Panc1 (cell line): ENCODE measurements around the gene SYT14. TPM values are rescaled to one million over a fixed set of nuclear protein-coding genes. Genes with fewer than 3 reads are reported as not detected.
"Not testable (repeated sequence)": the region's sequence is repeated elsewhere in the genome, so short reads cannot be mapped to it uniquely, and the experiment has no call there.

Experiments used
- ATAC-seq: fragments of 200-7000 bp; cut with Tn5 transposase; 2 replicates; pipeline ENCODE4 v1.9.1; 2020; ENCODE audit warnings: mild to moderate bottlenecking, moderate library complexity
- Bru-seq: library from RNA; stranded (reverse); fragments of 400-500 nt; gene quantifications from one replicate; lab custom pipeline; 2021; lab: Mats Ljungman, UMichigan
- BruChase-seq, 2 experiments: library from RNA; stranded (reverse); fragments of 400-500 nt; gene quantifications; one replicate each; lab custom pipeline; 2021; lab: Mats Ljungman, UMichigan
- BruUV-seq: library from RNA; stranded (reverse); fragments of 400-500 nt; replicated peaks from 2 replicates; lab custom pipeline; 2021; lab: Mats Ljungman, UMichigan
- CTCF ChIA-PET: fragments of 300-600 bp; sonication (Branson Sonifier 250); formaldehyde crosslinking; loops from one replicate; lab custom pipeline; 2022; ENCODE audit warnings: antibody characterized with exemption; lab: Charles Lee
- POLR2A ChIA-PET: fragments of 300-600 bp; sonication (Branson Sonifier 250); formaldehyde crosslinking; loops from one replicate; lab custom pipeline; 2022; ENCODE audit warnings: antibody characterized with exemption; lab: Charles Lee
- DNase-seq: peaks from one replicate; pipeline ENCODE4 v3.0.0-alpha.2; 2010; ENCODE audit warnings: low read depth, low spot score
- H3K27ac ChIP-seq: 2 replicates; pipeline ENCODE4 v1.5.1; 2011; ENCODE audit warnings: mild to moderate bottlenecking, low read length, inconsistent platforms
- H3K27me3 ChIP-seq: fragments of 200-500 bp; sonication (Bioruptor generic); 2 replicates; pipeline ENCODE4 v1.6.0; 2014; ENCODE audit warnings: low read length, inconsistent platforms; ENCODE audit not compliant: control insufficient read depth, insufficient read depth
- H3K36me3 ChIP-seq: fragments of 200-500 bp; sonication (Bioruptor generic); 2 replicates; pipeline ENCODE4 v1.5.1; 2014; ENCODE audit warnings: inconsistent platforms, mild to moderate bottlenecking, low read length, moderate library complexity; ENCODE audit not compliant: control insufficient read depth, insufficient read depth
- H3K4me1 ChIP-seq: 2 replicates; pipeline ENCODE4 v1.5.1; 2011; ENCODE audit warnings: inconsistent platforms, mild to moderate bottlenecking, low read length, moderate library complexity; ENCODE audit not compliant: control insufficient read depth, insufficient read depth
- H3K4me3 ChIP-seq, 2 experiments: 2 replicates each; pipeline ENCODE4 v1.5.1; 2011 to 2012; ENCODE audit warnings: low read depth in 2 of 2, low read length in 2 of 2, mild to moderate bottlenecking in 2 of 2, inconsistent platforms in 1 of 2, moderate library complexity in 1 of 2
- H3K9me3 ChIP-seq: fragments of 200-500 bp; sonication (Bioruptor generic); 2 replicates; pipeline ENCODE4 v1.5.1; 2014; ENCODE audit warnings: low read depth, mild to moderate bottlenecking, inconsistent platforms, low read length, moderate library complexity; ENCODE audit not compliant: control insufficient read depth, insufficient read depth
- CTCF ChIP-seq: fragments of 450-650 bp; IDR thresholded peaks from 2 replicates; pipeline ENCODE4 v1.5.1; 2017; ENCODE audit warnings: mild to moderate bottlenecking
- POLR2AphosphoS5 ChIP-seq: IDR thresholded peaks from 2 replicates; pipeline ENCODE4 v1.6.1; 2012; ENCODE audit warnings: mild to moderate bottlenecking, low read depth, low read length, moderate library complexity
- REST ChIP-seq, 2 experiments: IDR thresholded peaks; 2 replicates each; pipeline ENCODE4 v1.6.1; 2011 to 2012; ENCODE audit warnings: low read depth in 2 of 2, control low read depth in 1 of 2, low read length in 1 of 2, mild to moderate bottlenecking in 1 of 2, moderate library complexity in 1 of 2; ENCODE audit not compliant: insufficient read depth in 1 of 2
- SIN3A ChIP-seq: IDR thresholded peaks from 2 replicates; pipeline ENCODE4 v1.6.1; 2012; ENCODE audit warnings: low read depth, mild to moderate bottlenecking, low read length, moderate library complexity, borderline replicate concordance; ENCODE audit not compliant: insufficient read depth
- TCF7L2 ChIP-seq: IDR thresholded peaks from 2 replicates; pipeline ENCODE4 v1.6.1; 2011; ENCODE audit warnings: mild to moderate bottlenecking, low read depth, low read length, inconsistent platforms
- in situ Hi-C: cut with HindIII; loops from 2 replicates; pipeline ENCODE4 v1.10.0; 2016; ENCODE audit warnings: low sequenced_read_pairs, low pct_unique_long_range_greater_than_20kb
- intact Hi-C: fragments of 100-400 bp; cut with micrococcal nuclease; formaldehyde crosslinking; loops from one replicate; pipeline ENCODE4 v1.10.0; 2022; ENCODE audit not compliant: unreplicated experiment
- long read RNA-seq: library from polyadenylated mRNA; unstranded; transcript quantifications from one replicate; pipeline ENCODE4 v2.0.0, GENCODE V29; 2021; ENCODE audit not compliant: unreplicated experiment
- polyA plus RNA-seq: library from polyadenylated mRNA; unstranded; fragments of >200 nt; gene quantifications from one replicate; pipeline ENCODE4 v1.2.1, GENCODE V29; 2012; ENCODE audit warnings: missing spikeins; ENCODE audit not compliant: insufficient read length
- total RNA-seq: library from RNA; stranded (reverse); gene quantifications from one replicate; pipeline ENCODE4 v1.2.1, GENCODE V29; 2021; ENCODE audit not compliant: unreplicated experiment

Gene SYT14
- total RNA-seq (not detected), Bru-seq, nascent RNA (percentile 2 among the genes with signal in this experiment), BruChase-seq, experiment 1, labeled RNA remaining after a 2-hour chase (percentile 2 among the genes with signal in this experiment), BruChase-seq, experiment 2, labeled RNA remaining after a 6-hour chase (percentile 2 among the genes with signal in this experiment)
- not detected for polyA plus RNA-seq
- long read RNA-seq, result 0 reads

- DNase-seq (no peak), ATAC-seq (no peak)
- BruUV-seq, result no TSS peak
- in situ Hi-C loops, result no loop called here
- H3K36me3 ChIP-seq, result no peaks in the 10 kb centered on the region
- H3K4me1 ChIP-seq, result no peaks in the 10 kb centered on the region
- H3K27me3 ChIP-seq, result peaks cover 5% of the 10 kb centered on the region
- ChIA-PET POLR2A (no interaction called here), CTCF (interaction anchor here (0.7 kb wide), 1 partner anchor 9 kb away, joined by 4 read pairs; no protein-coding TSS in a partner anchor)
- intact Hi-C loops, result no loop called here
- peak within 1 kb of the TSS; percentile 26 to 41; a peak in 2 of 4 replicates for H3K4me3 ChIP-seq
- H3K27ac ChIP-seq, result no peak within 1 kb of the TSS
- TF ChIP-seq REST (IDR thresholded peaks at IDR 0.05; ENCODE audit: insufficient read depth in 1 of 2, low read depth in 2 of 2, low read length in 1 of 2), result no peak
- no peak for TF ChIP-seq TCF7L2
- no peak for TF ChIP-seq CTCF
- TF ChIP-seq POLR2AphosphoS5, result no peak
- no peak for TF ChIP-seq SIN3A
- H3K9me3 ChIP-seq, result no peaks in the 10 kb centered on the region
Measured at GRCh38 chr1:209937996-209938959, at the start of gene SYT14. Gene SYT14, plus strand, starts transcription at chr1:209938217. Its CDS starts 48 bp downstream, at chr1:209938265.

- in situ Hi-C loops, H3K36me3 ChIP-seq, H3K9me3 ChIP-seq, H3K4me3 ChIP-seq, DNase-seq, H3K27ac ChIP-seq, intact Hi-C loops, POLR2A ChIA-PET, CTCF ChIA-PET, H3K27me3 ChIP-seq, ATAC-seq, BruUV-seq, H3K4me1 ChIP-seq: not testable (repeated sequence)
Measured at GRCh38 chr1:209888291-209889076, 49.5 kb upstream of the SYT14 start.
